Activated CD8-positive, alpha-beta memory T cell treated with anti-CD3 and anti-CD28 coated beads for 48 hours (primary cell): ENCODE measurements around the gene NSD1.

Experiments
- DNase-seq, 3 experiments: peaks; one replicate each; pipeline ENCODE4 v3.0.0-alpha.2; 2020; ENCODE audit warnings: low read depth in 2 of 3, low spot score in 2 of 3

Gene NSD1

DNA sequence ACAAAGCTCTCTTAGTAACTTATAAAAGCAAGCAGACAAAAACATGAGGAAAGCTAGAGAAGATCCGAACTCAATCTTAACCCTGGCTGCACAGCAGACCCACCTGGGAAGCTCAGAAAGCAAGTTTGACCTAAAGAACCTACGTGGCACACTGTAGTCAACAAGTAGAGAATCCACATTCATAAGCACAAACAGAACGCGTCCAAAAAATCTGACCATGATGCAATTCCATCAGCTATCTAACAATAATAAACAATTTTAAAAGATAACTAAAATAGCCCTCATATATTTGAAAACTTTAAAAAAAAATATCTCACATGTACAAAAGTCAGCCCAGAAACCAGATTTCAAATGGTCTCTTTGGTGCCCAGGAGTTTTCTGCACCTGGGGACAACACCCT, 213.2 kb downstream of the NSD1 start:
- DNase-seq = no peak

GRCh38 chr5:177347699-177348098, 214.1 kb downstream of the NSD1 start:
- no peak for DNase-seq

DNA sequence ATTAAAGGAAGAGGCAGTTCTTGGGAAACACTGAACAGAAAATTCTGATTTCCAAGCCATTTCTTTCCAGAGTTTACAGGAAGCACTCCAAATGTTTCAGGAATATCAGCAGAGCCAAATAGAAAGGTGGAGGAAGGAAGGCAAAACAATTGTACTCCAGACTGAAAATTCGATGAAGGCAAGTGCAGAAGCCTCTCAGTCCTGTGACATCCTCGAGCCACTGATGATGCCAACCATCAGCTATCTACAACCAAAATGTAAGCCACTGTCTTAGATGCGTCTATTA, 215.7 kb downstream of the NSD1 start:
- no peak for DNase-seq

- DNase-seq = no peak
Observed at GRCh38 chr5:177349762-177350161, 216.2 kb downstream of the NSD1 start.
